Vagina (tissue), 2 donors: ENCODE measurements around the gene DSEL.

Experiments
- CTCF ChIP-seq, 3 experiments: fragments of 450-650 bp in 2 of 3; fragments of 200-600 bp in 1 of 3; sonication (generic) in 1 of 3; IDR thresholded peaks; one replicate each; pipeline ENCODE4 v1.5.1; 2017 to 2019; ENCODE audit warnings: antibody characterized with exemption in 3 of 3, mild to moderate bottlenecking in 2 of 3, moderate library complexity in 2 of 3
- POLR2AphosphoS5 ChIP-seq, 2 donors: sonication (generic); formaldehyde crosslinking; IDR thresholded peaks; one replicate each; pipeline ENCODE4 v1.9.0; 2017; ENCODE audit warnings: antibody characterized with exemption in 2 of 2, mild to moderate bottlenecking in 2 of 2, low read depth in 1 of 2; ENCODE audit not compliant: insufficient read depth in 1 of 2

- no peak for TF ChIP-seq POLR2AphosphoS5 (IDR thresholded peaks at IDR 0.05; ENCODE audit: insufficient read depth in 1 of 2, low read depth in 1 of 2)
- no peak for TF ChIP-seq CTCF (IDR thresholded peaks at IDR 0.05)
Measured at GRCh38 chr18:67511840-67512239, 4.7 kb downstream of the DSEL start.
